Stimulated activated CD4-positive, alpha-beta T cell treated with anti-CD3 and anti-CD28 coated beads, TNF-alpha, amount 100 ng/mL, for 24 hours (primary cell): ENCODE measurements around the gene CATSPER1.

Experiments used
- DNase-seq, 3 experiments: peaks; one replicate each; pipeline ENCODE4 v3.0.0-alpha.2; 2020; ENCODE audit warnings: low read depth in 3 of 3

Gene CATSPER1

DNA sequence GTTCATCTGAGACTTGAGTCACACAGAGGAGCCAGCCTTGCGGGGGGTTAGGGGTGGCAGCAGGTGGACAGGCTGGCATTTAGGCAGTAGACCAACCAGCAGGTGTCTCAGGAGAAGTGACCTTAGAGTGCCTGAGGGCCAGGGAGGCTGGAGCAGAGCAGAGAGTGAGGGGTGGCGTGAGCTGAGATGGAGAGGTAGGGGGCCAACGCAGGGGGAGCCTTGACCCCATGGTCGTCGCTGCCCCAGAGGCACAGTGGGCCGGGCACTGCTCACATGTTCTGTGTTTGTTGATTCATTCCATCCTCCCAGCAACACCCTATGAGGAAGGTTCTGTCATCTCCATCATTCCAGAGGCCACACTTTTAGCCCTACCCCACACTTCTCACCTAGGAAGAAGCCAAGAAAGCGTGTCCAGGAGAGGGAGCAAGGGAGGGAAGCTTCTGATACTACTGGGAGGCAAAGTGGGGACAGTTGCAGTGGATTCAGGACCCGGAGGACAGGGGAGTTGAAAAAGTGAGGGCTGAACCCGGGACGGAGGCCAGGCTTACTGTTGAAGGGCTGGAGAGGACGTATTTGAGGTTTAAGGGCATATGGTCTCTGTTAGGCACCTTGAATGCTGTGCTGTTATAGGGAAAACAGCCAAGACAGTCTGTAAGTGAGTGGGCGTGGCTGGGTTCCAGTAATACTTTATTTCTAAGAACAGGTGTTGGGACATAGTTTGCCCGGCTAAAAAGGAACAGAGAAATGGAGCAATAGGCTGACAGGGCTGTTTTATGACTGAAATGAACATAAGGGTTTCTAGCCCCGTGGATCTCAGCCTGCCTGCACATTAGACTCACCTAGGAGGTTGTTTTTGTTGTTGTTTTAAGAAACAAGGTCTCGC lies 57.4 kb downstream of the CATSPER1 start:
- no peak for DNase-seq

DNA sequence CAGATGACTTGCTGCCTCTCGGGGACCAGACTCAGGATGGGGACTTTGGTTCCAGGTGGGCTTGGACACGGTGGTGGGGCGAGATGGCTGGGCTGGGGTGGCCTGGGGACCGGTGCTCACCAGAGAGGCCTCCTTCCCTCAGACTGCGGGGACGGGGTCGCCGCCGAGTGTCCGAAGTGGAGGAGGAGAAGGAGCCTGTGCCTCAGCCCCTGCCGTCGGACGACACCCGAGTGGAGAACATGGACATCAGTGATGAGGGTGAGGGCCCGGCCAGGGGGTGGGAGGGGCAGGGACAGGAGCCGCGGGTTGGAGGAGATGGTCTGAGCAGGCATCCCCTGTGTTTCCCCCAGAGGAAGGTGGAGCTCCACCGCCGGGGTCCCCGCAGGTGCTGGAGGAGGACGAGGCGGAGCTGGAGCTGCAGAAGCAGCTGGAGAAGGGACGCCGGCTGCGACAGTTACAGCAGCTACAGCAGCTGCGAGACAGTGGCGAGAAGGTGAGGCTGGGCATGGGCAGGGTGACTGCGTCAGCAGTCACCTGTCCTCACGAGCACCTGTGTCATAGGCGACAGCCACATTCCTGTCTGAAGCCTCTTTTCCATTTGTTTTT lies 58.8 kb downstream of the CATSPER1 start:
- no peak for DNase-seq
